ENCODE data around the gene SAMHD1.
A peak's percentile ranks its signal among the peaks of the same experiment; 100 is the strongest.
"Not testable (repeated sequence)": the region's sequence is repeated elsewhere in the genome, so short reads cannot be mapped to it uniquely, and the experiment has no call there.

Gene SAMHD1

GRCh38 chr20:36951979-36952738 lies 651 bp upstream of the SAMHD1 start:
- no peak for DNase-seq

GRCh38 chr20:36950414-36951197 lies 902 bp downstream of the SAMHD1 start:
- peak; percentile 41 to 56 for DNase-seq

DNA sequence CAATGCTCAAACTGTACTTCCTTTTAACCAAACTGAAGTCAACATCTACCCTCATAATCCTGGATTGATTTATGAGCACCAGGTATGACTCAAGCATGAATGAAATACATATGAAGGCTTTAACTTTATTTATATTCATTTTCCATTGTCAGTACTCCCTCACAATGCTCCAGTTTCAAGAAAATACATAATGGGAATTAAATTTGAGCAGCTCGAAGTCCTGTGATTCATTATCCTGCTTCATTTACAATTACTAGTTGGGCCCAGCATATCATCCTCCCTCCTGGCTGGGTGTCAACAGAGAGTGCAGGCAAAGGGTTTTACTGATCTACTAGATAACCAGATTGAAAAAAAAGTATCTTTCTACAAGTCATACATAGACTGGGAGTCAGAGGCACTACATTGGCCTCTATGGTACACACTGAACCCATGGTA lies 10.1 kb downstream of the SAMHD1 start:
- no peak for DNase-seq

- DNase-seq, result no peak
Observed at GRCh38 chr20:36937402-36937770, 14.1 kb downstream of the SAMHD1 start.

GRCh38 chr20:36936761-36937401 lies 14.6 kb downstream of the SAMHD1 start:
- DNase-seq, result not testable (repeated sequence)

DNA sequence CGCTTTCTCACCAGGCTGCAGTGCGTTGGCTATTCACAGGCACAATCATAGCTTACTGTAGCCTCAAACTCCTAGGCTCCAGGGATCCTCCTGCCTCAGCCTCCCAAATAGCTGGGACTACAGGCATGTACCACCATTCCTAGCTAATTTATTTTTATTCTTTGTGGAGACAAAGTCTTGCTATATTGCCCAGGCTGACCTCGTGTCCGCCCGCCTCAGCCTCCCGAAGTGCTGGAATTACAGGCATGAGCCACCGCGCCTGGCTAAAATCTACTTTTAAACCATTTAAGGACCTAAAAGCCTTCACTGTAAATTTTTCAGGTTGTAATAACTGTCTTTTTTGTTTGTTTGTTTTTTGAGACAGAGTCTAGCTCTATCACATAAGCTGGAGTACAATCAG lies 15.2 kb downstream of the SAMHD1 start:
- DNase-seq, result no peak

DNA sequence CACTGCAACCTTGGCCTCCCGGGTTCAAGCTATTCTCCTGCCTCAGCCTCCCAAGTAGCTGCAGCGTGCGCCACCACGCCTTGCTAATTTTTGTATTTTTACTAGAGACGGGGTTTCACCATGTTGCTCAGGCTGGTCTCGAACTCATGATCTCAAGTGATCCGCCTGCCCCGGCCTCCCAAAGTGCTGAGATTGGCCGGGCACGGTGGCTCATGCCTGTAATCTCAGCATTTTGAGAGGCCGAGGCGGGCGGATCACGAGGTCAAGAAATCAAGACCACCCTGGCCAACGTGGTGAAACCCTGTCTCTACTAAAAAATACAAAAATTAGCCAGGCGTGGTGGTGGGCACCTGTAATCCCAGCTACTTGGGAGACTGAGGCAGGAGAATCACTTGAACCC lies 17.9 kb downstream of the SAMHD1 start:
- DNase-seq, result not testable (repeated sequence)

- no peak for DNase-seq
Observed at GRCh38 chr20:36932476-36933426, 18.8 kb downstream of the SAMHD1 start.

DNA sequence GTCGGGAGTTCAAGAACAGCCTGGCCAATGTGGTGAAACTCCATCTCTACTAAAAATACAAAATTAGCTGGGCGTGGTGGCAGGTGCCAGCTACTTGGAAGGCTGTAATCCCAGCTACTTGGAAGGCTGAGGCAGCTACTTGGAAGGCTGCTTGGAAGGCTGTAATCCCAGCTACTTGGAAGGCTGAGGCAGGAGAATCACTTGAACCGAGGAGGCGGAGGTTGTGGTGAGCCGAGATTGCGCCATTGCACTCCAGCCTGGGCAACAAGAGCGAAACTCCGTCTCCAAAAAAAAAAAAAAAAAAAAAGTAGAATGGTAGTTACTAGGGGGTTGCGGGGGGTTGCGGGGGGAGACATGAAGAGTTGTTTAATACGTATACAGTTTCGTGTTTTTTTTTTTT lies 19.4 kb downstream of the SAMHD1 start:
- not testable (repeated sequence) for DNase-seq

- DNase-seq, result no peak
Observed at GRCh38 chr20:36929691-36930090, 21.8 kb downstream of the SAMHD1 start.

DNA sequence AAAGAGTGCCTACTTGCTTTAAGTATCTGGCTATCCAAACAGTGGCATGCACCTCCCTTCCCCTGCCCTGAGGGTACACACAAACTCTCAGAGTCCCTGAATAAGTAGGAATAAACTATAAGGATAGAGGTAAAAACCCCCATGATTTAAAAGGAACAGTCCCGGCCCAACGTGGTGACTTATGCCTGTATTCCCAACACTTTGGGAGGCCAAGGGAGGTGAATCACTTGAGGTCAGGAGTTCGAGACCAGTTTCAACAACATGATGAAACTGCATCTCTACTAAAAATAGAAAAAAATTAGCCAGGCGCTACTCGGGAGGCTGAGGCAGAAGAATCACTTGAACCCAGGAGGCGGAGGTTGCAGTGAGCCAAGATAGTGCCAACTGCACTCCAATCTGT lies 22.2 kb downstream of the SAMHD1 start:
- no peak for DNase-seq

DNA sequence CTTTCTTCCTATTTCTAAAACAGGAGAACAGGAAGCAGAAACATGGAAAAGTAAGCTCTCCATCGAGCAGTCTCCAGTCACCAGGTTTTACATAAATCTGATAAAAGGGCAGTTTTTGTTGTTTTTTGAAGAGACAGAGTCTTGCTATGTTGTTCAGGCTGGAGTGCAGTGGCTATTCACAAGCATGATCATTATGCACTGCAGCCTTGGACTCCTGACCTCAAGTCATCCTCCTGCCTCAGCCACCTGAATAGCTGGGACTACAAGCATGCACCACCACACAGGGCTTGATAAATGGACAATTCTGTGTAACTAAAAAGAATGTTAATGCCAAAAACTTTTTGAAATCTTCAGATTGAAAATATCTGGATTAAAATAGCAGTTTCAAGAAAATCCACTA lies 23.8 kb downstream of the SAMHD1 start:
- DNase-seq, result no peak

GRCh38 chr20:36926653-36927200 lies 24.8 kb downstream of the SAMHD1 start:
- DNase-seq, result no peak

DNA sequence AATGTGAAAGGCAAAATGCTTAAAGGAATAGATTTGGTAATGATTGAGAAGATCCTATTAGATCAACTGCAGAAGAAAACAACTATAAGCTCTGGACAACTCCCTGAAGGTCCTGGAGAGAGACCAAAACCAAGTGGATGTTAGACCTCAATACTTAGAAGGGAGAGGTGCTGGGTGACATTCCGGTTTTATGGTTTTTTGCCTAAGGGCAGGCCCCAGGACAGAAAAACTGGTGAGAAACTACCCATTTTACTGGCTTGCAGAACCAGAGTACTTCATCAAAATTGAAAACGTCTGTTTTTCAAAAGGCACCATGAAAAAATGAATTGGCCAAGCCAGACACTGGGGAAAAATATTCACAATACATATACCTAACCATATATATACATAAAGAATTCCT lies 26.3 kb downstream of the SAMHD1 start:
- no peak for DNase-seq

GRCh38 chr20:36924167-36925045 lies 27.1 kb downstream of the SAMHD1 start:
- no peak for DNase-seq

GRCh38 chr20:36920334-36920730 lies 31.2 kb downstream of the SAMHD1 start:
- DNase-seq, result no peak

GRCh38 chr20:36919715-36920333 lies 31.7 kb downstream of the SAMHD1 start:
- DNase-seq, result peak in 1 of 2 donors; percentile 76

DNA sequence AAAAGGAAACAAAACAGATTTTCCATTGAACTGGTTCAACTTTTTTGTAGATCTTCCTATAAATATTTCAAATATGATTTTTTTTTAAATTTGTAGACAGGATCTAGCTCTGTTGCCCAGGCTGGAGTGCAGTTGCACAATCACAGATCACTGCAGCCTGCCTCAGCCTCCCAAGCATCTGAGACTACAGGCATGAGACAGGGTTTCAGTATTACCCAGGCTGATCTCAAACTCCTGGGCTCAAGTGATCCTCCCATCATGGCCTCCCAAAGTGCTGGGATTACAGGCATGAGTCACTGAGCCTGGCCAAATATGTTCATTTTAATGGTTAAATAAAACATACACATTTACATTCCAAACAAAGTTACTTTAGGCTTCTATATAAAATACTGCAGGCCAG lies 33.6 kb downstream of the SAMHD1 start:
- DNase-seq, result no peak

DNA sequence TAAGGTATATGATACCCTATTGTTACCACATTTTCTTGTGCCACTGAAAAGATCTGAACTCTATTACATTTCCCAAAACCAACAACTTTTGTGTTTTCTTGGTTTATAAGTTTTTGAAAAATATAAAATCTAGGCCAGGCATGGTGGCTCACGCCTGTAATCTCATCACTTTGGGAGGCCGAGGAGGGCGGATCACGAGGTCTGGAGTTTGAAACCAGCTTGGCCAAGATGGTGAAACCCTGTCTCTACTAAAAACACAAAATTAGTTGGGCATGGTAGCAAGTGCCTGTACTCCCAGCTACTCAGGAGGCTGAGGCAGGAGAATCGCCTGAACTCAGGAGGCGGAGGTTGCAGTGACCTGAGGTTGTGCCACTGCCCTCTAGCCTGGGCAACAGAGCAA lies 34.3 kb downstream of the SAMHD1 start:
- DNase-seq, result no peak

DNA sequence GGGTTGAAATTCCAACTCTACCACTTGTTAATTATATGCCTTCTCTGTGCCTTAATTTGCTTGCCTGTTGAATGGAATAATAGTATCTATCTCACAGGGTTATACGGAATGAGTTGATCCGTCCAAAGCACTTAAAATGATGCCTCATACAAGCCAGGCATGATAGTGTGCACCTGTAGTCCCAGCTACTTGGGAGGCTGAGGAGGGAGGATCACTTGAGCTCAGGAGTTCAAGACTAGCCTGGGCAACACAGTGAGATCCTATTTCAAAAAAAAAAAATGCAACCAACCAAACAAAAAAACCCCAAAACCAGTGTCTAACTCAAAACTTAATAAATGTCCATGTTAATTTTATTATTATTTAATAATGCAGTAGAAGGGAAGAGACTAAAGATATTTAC lies 35.3 kb downstream of the SAMHD1 start:
- DNase-seq, result no peak

DNA sequence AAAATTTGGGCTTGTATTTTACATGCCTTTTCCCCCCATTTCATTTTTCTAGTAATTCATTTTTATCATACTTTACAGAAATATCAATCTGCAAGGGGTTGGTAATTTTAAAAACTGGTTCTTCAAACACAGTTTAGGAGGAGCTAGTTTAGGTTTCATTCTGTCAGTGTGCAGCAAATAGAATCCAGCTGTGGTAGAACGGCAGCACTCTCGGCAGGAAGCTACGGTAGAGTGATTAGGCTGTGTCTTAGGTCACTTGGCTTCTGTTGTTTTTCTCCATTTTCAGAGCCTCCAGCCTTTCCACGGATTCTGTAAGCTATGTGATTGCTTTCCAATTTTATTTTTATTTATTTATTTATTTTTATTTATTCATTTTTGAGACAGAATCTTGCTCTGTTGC lies 42.9 kb downstream of the SAMHD1 start:
- DNase-seq, result no peak
